Stimulated activated CD4-positive, alpha-beta T cell treated with anti-CD3 and anti-CD28 coated beads, Interleukin-4, amount 100 ng/mL, for 4 hours (primary cell): Measurements from ENCODE around the gene ATOH7.
"Not testable (repeated sequence)": the region's sequence is repeated elsewhere in the genome, so short reads cannot be mapped to it uniquely, and the experiment has no call there.

Source experiments
- DNase-seq, 2 experiments: peaks; one replicate each; pipeline ENCODE4 v3.0.0-alpha.2; 2020

Gene ATOH7

DNA sequence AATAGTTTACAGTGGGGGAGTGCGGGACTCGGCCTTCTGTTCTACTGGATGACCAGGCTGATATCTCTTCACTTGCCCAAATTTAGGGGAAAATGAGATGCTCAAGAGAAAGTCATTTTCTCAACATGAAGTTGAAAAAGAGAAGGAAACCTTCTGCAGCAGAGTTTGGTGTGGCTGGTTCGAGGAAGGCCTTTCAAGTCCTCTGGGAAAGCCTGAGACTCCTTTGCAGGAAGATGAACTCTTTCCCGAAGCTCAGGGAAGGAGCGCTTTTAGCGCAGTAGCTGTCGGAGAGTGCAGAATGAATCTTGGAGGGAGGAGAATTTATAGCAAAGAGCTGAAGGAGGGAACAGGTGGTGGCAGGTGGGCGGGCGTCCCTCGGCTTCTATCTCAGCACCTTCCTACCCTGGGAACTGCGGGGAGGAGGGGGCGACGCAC, at the start of gene ATOH7:
ATOH7 (minus strand) TSS at position 297 of the 435 bp plus-strand sequence. CDS start 436 bp downstream, outside the sequence.
- no peak for DNase-seq

DNA sequence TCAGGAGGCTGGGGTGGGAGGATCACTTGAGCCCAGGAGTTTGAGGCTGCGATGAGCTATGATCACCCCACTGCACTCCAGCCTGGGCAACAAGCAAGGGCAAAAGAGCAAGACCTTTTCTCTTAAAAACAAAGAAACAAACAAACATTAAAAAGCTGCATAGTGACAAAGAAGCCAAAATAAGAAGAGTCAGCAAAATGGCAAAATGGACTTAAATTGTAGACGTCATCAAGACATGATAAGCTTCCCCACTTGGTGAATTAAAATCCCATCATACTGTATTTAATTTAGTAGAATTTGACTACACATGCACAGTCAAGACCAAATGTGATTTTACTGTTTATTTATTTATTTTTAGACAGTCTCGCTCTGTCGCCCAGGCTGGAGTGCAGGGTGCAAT, 48.8 kb upstream of the ATOH7 start:
- DNase-seq, result no peak

DNA sequence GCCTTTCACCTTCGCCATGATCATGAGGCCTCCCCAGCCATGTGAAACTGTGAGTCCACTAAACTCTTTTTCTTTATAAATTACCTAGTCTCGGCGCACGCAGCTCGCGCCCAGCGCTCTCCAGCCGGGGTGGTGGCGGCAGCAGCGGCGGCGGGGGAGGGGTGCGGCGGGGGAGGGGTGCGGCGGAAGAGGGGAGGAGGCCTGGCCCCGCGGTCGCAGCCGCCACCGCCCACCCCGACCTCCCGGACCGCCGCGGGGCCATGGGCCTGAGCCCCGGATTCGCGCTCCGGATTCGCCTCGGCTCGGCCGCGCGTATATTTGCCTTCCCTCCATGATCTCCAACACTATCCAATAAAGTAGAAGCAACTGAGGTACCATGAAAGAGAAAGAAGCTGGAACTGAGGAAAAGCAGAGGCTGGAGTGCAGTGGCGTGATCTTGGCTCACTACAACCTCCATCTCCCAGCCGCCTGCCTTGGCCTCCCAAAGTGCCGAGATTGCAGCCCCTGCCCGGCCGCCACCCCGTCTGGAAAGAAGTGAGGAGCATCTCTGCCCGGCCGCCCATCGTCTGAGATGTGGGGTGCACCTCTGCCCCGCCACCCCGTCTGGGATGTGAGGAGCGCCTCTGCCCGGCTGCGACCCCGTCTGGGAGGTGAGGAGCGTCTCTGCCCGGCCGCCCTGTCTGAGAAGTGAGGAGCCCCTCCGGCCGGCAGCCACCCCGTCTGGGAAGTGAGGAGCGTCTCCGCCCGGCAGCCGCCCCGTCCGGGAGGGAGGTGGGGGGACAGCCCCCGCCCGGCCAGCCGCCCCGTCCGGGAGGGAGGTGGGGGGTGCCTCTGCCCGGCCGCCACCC, 47.2 kb upstream of the ATOH7 start:
- DNase-seq, result not testable (repeated sequence)

DNA sequence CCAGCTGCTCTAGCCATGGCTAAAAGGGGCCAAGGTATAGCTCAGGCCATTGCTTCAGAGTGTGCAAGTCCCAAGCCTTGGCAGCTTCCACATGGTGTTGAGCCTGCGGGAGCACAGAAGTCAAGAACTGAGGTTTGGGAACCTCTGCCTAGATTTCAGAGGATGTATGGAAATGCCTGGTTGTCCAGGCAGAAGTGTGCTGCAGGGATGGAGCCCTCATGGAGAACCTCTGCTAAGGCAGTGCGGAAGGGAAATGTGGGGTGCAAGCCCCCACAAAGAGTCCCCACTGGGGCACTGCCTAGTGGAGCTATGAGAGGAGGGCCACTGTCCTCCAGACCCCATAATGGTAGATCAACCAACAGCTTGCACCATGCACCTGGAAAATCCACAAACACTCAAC, 45.9 kb upstream of the ATOH7 start:
- not testable (repeated sequence) for DNase-seq

DNA sequence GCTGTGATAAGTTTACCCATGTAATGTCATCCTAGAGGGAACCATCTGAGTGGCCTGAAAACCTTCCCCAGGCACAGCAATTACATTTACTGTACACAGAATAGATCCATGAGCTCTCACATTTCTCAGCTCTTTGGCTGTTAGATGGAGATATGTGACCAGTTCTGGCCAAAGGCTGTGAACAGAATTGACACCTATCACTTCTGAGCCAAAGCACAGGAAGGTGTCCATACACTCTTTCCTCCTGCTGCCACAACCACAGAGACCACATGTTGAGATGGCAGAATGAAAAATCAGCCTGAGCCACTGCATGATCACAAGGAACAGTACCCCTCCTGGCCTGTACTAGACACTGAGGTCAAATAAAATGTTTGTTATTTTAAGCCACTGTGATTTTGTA, 44.3 kb upstream of the ATOH7 start:
- DNase-seq, result no peak

DNA sequence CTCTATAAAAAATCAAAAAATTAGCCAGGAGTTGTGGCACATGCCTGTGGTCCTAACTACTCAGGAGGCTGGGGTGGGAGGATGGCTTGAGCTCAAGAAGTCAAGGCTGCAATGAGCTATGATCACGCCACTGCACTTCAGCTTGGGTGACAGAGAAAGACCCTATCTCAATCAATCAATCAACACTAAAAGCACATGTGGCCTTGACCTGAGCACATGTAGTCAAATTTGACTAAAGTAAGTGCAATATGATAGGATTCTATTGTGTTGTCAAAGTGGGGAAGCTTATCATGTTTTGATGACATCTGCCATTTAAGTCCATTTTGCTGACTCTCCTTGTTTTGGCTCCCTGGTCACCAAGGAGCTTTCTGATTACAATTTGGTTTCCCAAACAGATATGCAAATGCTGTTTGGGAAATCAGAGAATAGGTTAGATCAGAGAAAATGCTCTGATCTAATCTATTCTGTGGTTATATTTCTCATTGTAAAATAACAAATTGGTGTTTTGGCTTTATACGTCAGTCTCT, 43.8 kb upstream of the ATOH7 start:
- DNase-seq, result no peak

DNA sequence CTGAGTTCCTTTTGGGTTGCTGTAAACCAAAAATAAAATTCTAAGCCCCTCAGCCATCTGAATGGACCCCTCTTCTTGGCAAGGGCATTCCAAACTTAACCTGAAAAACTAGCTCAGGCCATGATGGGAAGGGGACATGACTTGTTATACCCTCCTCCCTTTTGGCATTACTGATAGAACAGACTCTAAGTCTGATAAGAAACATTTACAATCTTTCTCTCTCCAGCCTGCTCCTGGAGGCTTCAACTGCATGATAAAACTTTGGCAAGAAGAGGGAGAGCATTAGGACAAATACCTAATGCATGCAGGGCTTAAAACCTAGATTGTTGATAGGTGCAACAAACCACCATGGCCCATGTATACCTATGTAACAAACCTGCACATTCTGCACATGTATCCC, 40.9 kb upstream of the ATOH7 start:
- DNase-seq, result no peak

DNA sequence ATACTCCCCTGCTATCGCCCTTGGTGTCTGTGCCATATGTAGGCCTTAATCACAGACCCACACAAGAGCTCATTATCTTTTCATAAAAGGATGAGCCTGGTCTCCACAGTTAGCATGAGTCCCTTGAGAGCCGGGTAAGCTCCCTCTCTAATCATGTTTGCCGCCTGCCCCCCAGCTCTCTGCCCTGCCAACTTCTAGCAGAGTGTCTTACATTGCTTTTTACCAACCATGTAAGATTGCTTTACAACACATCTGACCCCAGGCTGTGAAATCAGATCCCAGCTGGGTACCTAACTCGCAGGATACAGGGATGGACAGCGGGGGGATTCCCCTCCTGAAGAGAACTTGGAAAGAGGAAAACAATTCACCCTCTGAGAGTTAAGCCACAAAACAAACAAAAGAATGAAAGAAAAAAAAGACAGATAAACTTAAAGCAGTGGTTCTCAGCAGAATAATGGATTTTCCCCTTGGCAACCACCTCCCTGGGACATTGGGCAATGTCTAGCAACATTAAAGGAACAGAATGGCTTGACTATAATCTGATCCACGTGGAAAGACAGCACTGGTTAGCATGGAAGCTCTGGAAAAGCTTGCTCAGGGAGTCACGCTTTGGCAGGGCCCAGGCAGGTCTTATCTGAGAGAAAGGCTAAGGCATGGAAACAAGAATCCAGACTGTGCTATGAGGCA, 39.4 kb upstream of the ATOH7 start:
- DNase-seq, result no peak

DNA sequence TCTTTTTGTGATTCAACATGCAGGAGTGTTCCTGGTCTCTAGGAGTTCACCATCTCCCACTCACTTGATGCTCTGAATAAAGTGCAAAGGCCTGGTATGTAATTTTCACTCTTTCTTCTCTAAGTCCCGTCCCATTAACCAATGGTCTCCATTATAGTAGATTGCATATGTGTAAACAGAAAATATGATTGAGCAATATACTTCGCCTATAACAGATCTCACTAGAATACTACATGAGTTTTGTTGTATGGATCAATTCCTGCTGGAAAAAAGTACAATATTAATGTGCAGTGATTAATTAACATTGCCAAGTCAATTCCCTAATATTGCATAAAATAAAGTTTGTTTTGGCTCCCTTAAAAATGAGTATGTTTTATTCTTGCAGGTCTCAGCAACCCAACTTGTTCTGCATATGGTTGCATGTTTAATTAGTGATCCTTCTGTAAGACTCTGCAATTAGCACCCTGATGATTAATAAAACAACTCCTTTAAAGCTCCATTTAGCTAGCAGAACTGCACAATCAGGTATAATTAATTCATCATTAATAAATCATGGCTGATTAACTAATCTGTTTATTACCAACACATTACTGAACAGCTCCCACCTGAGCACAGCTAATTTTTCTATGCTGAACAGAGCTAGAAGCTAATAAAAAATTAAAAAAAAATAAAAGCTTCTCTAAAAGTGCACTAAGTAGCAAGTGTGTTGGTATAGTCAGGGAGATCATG, 37.8 kb upstream of the ATOH7 start:
- no peak for DNase-seq

DNA sequence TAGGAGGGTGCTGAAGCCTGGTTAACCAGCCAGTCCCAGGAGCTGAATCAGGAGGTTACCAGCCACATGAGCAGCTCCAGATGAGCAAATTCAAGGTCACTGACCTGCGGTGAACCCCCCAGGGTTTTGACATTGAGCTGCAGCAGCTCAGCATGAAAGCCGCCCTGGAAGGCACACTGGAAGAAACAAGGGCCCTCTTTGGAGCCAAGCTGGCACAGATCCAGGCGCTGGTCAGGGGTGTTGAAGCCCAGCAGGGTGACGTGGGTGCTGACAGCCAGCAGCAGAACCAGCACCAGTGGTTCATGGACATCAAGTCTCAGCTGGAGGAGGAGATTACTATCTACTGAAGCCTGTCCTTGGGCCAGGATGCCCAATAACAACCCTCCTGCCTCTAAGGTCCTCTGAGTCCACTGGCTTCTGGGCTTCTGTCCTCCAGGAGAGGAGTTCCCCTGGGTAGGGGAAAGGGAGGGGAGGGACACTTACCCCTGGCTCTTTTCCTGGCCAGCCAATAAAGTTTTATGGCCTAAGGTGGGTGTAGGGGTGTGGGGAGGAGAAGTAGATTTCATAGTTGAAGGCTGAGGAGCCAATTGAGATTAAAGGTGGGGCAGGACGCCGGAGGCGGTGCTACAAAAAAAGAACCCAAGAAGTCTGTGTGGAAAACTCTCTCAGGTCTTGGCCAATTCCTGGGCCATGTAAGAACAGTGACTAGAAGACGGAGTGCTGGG, 29.4 kb upstream of the ATOH7 start:
- DNase-seq, result no peak

DNA sequence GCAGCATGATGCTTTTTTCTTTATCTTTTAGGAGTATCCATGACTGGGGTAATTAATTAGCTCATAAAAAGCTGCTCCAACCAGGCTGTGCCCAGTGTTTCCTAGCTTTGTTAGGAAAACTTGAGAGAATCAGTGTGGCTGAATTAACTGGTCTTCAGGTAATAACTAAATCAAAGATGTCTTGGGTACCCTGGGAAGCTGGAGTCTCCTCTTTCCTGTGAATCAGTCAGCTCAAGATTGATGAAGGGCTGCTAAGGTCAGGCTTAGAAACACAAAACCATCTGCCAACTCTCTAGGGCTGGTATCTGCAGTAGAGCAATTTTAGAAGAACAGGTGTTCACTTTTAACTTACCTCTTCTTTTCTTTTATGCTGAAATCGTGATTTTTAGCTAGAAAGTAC, 21.4 kb upstream of the ATOH7 start:
- DNase-seq, result no peak

DNA sequence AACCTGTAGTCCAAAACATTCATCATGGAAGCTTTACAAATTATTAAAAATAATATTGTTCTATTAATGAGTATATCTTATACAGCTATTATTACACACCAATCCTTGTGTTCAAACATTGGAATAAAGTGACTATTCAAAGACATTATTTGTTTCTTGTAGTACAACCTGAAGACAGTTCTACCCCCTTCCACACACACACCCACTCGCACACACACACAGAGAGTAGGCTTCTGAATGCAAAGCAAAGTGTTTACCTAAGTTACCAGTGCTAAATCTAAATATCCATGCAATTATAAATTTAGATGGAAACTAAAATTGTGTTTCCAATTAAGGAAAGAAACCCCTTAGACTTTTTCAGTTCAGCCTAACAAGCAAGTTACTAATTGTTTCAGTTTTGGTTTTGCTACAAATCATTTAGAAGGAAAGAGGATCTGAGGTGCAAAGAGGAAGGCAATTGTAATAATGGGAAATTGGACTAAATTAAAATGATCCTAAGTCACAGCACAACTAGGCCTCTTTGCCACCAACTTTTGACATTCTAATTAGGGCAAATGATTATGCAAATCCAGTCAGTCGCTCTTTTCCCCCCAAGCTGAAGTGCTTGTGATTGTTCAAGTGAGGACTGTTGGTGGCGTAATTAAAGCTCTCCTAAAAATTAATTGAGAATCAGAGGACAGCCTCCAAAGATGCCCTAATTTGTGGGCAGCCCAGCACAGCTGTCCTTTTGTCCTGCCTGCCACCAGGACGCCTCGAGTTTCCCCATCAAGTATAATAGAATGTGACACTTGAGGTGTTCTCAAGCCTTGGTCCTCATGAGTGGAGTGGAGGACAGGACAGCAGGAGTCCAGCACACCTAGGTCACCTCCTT, 19.9 kb upstream of the ATOH7 start:
- DNase-seq, result no peak

DNA sequence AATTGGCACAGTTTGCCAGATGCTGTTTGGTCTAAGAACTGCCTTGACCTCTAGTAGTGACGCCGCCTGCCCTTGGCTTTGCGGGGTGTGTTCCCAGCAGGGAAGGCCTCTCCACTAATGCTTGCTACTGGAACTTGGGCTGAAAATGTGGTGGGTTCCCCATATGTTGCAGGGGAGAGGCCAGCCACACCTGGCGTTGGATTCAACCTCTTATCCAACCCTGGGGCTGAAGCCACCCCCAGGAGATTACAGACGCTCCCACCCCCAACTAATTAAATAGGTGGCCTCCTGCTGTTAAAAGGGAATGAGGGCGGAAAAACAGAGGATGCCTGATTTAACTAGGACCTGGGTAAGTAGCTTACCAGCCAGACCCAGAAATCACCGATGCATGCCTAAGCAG, 19.2 kb upstream of the ATOH7 start:
- no peak for DNase-seq

DNA sequence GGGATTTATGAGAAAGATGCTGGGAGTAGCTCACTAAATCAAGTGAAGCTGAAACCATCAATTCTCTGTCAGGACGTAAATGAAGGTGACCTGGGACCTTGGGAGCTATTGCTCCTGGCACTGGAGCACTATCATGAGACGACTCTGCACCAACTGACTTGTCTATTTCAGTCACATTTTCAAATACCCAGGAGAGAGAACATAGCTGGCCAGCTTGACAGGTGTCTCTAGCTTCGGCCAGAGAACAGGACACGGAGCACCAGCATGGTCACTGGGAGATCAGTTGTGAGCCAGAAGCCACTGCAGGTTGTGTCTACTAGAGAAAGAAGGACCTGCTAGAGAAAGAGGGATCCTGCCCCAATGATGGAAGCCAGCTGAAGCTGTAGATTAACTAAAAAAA, 17.4 kb upstream of the ATOH7 start:
- no peak for DNase-seq

DNA sequence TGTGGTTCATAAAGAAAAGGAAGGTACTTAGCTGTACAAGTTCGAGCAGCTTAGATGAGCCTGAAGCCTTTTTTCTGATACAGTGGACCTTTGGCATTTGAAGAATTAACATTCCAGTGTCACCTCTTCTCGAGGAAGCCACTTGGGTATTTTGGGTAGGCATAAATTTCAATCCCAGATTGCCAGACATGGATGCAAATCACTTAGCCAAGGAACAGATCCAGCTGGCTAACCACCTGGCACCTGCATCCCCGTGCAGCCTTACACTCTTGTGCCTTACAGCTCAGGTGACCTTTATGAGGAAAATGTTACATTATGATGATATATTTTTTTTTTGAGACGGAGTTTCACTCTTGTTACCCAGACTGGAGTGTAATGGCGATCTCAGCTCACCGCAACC, 16.0 kb upstream of the ATOH7 start:
- DNase-seq, result no peak

DNA sequence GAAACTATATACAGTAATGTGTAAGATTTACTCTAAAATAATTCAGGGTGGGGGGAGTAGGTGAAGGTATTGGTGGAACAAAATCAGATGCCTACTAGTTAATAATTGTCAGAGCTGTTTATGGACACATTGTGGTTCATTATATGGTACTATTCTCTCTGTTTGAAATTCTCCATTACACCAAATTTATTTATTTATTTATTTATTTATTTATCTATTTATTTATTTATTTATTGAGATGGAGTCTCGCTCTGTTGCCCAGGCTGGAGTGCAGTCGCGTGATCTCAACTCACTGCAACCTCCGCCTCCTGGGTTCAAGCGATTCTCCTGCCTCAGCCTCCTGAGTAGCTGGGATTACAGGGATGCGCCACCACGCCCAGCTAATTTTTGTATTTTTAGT, 14.5 kb upstream of the ATOH7 start:
- DNase-seq, result not testable (repeated sequence)

DNA sequence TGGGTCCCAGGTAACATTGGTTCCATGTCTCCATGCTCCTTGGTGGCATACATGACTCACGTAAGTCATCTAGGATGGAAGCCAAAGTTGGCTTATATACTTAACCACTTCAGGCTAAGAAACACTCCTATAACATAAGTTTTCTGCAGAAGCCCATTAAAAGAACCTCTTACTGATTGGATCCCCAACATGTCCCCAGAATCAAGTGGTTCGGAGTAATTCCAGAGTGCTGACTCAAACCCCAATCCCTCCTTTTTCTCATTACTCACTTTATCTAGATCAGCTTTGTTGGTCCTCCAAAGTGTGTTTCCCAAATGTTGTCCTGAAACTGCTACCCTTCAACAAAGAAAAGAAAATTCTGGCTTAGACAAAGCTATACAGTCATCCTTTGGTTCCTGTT, 10.1 kb upstream of the ATOH7 start:
- DNase-seq, result no peak

DNA sequence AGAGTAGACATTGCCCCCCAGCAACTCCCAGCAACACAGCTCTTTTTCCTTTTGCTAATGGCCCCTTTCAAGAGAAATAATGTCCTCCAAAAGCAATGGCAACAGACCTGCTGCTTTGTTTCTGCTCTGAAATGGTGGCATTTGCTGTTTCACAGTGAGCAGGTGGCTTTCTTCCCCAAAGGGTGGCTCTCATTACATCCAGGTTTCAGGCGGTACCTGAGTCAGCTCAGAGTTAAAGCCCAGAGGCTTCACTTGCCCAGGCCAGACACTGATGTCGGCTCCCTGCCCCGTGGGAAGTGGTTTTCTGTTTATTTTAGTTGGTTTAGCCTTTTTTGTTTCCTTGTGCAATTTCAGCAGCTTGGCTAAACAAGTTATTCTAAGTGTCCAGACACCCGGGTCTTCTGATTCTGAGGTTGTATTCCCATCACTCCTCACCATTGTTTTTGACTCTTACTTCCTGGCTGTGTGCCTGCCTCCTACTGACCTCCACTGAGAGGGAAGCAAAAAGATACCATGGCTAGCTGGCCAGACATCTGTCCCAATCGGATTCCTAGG, 7.8 kb upstream of the ATOH7 start:
- DNase-seq, result no peak

DNA sequence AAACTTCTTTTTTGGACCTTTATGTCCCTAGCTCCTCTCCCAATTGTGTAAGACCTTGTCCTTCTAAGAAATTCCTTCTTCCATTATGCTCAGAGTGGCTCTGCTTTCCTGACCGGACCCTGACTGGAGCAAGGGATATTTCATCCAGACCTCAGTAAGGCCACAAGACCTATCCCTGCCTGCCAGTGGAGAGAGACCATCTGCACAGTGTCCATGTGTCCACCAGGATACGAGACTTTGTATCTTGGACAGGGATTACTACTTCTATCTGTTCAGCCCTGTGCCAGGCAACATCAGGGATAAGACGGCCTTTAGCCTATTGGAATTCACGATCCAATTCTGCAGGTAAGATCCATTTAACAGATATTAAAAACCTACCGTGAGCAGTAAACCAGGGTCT, 7.2 kb upstream of the ATOH7 start:
- no peak for DNase-seq

DNA sequence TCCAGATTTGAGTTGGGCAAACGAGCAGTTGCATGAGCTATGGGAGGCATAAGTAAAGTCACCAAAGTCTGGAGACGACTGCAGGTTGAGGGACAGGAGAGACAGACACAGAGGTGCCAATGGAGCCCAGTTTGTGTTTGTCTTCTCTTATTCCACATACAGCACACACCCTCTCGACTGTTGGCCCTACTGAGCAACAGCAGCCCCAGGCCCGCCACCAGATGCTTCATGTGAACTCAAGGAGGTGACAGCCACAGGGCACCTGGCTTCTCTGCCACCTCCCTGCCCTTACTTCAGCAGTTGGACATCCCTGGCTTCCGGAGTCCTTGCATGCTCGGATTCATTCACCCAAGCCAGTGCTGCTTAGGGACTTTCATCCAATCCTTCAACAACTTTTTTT, 6.5 kb upstream of the ATOH7 start:
- no peak for DNase-seq

DNA sequence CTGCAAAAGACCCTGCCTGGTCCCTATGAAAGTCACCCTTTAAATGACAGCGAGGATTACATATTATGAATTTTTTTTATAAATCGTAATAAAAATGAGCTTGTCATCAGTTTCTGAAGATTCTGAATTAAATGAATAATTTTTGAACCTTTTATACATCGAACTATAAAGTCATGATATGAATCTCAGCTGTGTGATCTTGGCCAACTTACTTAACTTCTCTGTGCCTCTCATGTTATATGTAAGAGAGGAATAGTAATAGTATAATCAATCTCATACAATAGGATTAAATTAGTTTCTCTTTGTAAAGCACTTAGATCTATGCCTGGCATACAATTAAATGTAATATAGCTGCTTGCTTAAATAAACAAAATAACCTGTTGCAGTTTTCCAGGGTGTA, 5.3 kb upstream of the ATOH7 start:
- DNase-seq, result no peak
